DMS53 (cell line): ENCODE measurements around the gene SPATA2.
"Not testable (repeated sequence)": the region's sequence is repeated elsewhere in the genome, so short reads cannot be mapped to it uniquely, and the experiment has no call there.

Experiments
- DNase-seq: peaks from one replicate; lab custom pipeline; 2025; lab: John Stamatoyannopoulos, UW

The SPATA2 gene

DNA sequence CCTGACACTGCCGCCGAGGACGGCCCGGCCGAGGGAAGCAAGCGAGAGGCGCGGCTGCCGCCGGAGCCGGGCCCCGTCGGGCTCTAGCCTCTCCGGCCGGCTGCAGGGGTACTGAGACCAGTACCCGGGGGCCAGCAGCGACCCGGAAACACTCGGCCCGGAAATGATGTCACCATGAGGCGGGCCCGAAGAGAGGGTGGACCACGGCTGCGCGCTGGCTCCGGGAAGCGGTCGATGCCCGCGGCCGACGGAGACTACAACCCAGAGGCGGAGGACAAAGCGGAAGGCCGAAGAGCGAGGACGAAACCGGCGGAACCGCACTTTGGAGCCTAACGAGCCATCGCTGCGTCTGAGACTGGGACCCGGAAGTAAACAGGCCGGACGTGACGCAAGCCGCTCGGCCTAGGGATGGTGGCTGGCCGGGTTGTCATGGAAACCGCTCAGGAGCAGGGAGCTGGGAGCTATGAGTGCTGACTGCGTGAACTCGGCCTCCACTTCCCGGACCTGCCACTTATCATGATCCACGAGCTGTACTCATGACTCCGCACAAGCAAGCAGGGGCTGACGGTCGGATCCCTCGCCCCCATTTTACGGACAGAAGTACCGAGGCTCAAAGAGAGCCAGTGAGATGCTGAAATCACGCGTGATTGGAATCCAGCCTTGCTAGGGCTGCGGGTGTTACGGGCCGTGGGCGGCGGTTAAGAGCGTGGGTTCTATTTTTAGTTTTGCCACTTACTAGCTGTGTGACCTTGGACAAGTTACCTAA, at the start of gene SPATA2:
Gene SPATA2, minus strand, starts transcription at position 150 of the 766 bp plus-strand sequence. CDS start 7,039 bp downstream, outside the sequence.
- DNase-seq, result peak; percentile 99

DNA sequence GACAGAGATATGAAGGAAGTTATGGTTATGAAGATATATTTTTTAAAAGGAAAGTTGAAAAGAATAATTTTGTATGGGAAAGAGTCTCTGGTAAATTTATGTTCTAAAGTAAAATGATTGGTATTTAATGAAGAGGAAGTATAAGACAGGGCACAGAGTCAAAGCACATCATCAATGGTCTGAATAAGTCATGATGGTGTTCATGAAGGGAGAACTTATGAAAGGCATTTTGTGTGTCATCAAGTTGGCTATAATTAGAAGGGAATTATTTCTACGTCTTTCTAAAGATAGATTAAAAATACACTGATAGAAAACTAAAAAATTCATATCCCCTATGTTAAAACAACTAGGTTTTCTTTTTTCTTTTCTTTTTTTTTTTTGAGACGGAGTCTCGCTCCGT, 46.1 kb upstream of the SPATA2 start:
- no peak for DNase-seq

- DNase-seq, result peak; percentile 26
Observed at GRCh38 chr20:49957089-49957938, 42.0 kb upstream of the SPATA2 start.

DNA sequence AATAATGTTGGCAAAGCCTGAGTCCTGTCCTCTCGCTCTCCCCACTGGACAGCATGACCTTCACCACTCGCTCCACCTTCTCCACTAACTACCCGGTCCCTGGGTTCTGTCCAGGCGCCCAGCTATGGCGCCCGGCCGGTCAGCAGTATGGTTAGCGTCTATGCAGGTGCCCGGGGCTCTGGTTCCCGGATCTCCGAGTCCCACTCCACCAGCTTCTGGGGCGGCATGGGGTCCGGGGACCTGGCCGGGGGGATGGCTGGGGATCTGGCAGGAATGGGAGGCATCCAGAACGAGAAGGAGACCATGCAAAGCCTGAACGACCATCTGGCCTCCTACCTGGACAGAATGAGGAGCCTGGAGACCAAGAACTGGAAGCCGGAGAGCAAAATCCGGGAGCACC, 41.4 kb upstream of the SPATA2 start:
- no peak for DNase-seq

GRCh38 chr20:49955830-49956396, 40.6 kb upstream of the SPATA2 start:
- not testable (repeated sequence) for DNase-seq

- DNase-seq, result no peak
Observed at GRCh38 chr20:49955167-49955566, 39.8 kb upstream of the SPATA2 start.

DNA sequence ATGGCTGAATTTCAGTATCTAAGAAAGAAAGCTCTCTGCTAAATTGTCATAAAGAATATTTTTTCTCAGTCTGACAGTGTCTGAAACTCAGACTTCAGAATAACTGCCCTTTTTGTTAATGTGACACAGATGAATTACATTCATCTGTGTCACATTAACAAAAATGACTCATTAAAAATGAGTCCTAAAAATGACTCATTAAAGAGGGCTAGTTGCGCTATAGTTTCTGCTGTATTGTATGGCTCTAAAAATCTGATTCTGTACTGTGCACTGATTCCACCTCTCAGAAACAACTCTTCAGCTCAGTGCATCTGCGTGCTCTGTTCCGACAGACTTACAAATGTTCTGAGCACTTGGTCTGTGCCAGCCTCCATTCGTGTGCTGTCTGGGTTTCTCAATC, 35.8 kb upstream of the SPATA2 start:
- no peak for DNase-seq

GRCh38 chr20:49948809-49949507, 33.6 kb upstream of the SPATA2 start:
- DNase-seq, result no peak

DNA sequence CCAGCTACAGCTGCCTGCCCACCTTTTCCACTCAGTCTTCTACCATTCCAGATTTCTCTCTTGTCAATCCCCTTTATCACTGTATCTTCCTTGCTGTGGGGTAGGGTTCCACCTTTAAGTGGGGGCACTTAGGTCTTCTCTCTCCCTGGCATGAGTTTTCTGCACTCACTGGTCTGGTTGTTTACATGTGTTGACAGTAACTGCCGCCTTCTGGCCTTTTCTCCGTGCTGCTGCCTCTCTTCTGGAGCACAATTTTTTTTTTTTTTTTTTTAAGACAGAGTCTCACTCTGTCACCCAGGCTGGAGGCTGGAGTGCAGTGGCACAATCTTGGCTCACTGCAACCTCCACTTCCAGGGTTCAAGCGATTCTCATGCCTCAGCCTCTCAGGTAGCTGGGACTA, 32.8 kb upstream of the SPATA2 start:
- DNase-seq, result no peak

- no peak for DNase-seq
Observed at GRCh38 chr20:49945701-49946477, 30.6 kb upstream of the SPATA2 start.

- no peak for DNase-seq
Observed at GRCh38 chr20:49945306-49945700, 30.0 kb upstream of the SPATA2 start.

GRCh38 chr20:49942942-49943341, 27.6 kb upstream of the SPATA2 start:
- DNase-seq, result no peak

DNA sequence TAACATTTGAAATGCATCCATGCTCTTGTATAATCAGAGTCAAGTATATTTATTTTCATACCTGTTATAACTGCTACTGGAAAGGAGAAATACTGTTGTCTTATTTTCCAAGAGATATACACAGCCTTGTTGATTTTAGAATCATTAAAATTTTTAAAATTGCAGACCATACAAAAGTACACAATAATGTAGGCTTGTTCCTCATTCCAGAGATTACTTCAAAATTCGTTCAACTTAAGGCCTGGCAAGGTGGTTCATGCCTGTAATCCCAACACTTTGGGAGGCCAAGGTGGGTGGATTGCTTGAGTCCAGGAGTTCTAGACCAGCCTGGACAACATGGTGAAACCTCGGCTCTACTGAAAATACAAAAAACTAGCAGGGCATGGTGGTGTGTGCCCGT, 27.0 kb upstream of the SPATA2 start:
- DNase-seq, result no peak

DNA sequence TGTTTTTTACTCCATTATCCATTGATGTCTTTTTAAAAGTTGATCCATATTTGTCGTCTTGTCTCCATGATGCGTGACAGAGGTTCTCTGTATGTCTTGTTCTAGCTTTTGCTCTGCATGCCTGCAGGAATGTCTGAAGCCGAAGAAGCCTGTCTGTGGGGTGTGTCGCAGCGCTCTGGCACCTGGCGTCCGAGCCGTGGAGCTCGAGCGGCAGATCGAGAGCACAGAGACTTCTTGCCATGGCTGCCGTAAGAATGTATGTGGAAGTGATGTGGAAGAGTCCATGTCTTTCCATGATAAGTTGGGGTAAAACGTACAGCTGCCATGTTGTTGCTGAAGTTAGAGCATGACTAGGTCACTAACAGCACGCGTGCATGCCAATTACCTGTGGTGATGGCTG, 26.1 kb upstream of the SPATA2 start:
- no peak for DNase-seq

DNA sequence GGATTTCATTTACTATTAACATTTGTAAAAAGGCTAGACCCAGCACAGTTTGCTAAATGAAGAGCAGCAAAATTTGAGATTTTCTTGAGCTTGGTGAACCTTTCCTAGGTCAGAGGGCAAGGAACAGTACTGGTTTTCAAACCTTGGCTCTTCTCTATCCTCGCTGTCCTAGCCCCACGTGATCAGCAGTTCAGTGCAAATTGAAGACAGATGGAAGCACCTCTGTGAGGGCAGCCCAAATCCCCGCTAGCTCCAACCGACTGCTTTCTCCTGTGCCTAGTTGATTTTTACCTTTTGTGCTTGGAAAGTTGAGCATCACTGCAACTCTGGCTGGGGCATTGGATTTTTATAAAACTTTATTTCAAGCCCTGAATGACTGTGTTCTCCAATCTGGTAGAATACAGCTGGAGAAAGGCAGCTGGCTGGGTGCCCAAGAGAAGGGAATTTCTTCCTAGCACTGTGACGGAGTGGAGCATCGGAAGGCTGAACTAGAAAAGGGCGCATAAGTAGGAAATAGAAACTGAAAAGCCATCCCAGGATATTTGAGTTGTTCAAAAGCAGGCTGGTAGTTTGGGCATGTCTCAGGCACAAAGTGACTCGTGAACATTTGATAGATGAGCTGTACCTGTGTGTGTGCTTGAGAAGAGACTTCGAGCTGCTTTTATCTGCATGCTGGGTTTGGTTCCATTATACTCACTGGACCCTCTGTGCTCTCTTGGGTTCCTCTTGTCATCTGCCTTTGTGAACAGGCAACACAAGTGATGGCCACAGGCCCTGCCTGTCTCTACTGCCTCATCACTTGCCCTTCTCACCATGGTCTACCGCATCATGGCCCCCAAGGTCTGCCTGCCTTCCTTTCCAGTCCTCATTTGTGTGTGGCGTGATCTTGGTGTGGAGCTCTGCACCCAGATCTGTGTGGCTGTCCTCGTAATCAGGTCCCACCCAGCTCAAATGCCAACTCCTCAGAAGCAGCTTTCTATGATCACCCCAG, 23.1 kb upstream of the SPATA2 start:
- no peak for DNase-seq

- DNase-seq, result no peak
Observed at GRCh38 chr20:49937027-49937929, 21.9 kb upstream of the SPATA2 start.

- peak; percentile 97 for DNase-seq
Observed at GRCh38 chr20:49936153-49937026, 21.1 kb upstream of the SPATA2 start, which contains the start of gene RNF114. Gene RNF114 (plus strand): TSS chr20:49936397. CDS start chr20:49936413, 16 bp downstream.

DNA sequence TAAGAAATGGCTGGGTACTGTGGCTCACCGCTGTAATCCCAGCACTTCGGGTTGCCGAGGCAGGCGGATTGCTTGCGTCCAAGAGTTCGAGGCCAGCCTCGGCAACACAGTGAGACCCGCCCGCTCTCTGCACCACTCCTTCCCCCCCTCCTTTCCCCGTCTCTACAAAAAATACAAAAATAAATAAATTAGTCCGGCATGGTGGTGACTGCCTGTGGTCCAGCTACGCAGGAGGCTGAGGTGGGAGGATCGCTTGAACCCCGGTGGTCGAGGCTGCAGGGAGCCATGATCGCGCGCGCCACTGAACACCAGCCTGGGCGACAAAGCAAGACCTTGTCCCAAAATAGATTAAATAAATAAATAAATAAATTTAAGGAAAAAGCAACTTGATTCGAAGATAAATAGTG, 20.4 kb upstream of the SPATA2 start:
- DNase-seq, result peak; percentile 71
